Fibroblast of lung (primary cell): ENCODE results near the gene CRYL1. TPM values are rescaled to one million over a fixed set of nuclear protein-coding genes. Genes with fewer than 3 reads are reported as not detected.

Experiments used
- DNase-seq, 2 donors: peaks; one replicate each; pipeline versions ENCODE4 v3.0.0 to v3.0.0-alpha.2; 2010; ENCODE audit warnings: low read depth in 2 of 2
- H2AFZ ChIP-seq: 2 replicates; pipeline ENCODE4 v1.5.1; 2012; ENCODE audit warnings: low read length, control low read depth, inconsistent platforms
- H3K27ac ChIP-seq: 2 replicates; pipeline ENCODE4 v1.5.1; 2011; ENCODE audit warnings: low read length, control low read depth; ENCODE audit not compliant: insufficient read depth
- H3K27me3 ChIP-seq: 2 replicates; pipeline ENCODE4 v1.5.1; 2011; ENCODE audit warnings: mild to moderate bottlenecking, low read length; ENCODE audit not compliant: control insufficient read depth, insufficient read depth
- H3K36me3 ChIP-seq: 2 replicates; pipeline ENCODE4 v1.5.1; 2011; ENCODE audit warnings: low read length; ENCODE audit not compliant: control insufficient read depth, insufficient read depth
- H3K4me1 ChIP-seq: 2 replicates; pipeline ENCODE4 v1.5.1; 2011; ENCODE audit warnings: low read length; ENCODE audit not compliant: control insufficient read depth, insufficient read depth; ENCODE audit errors: extremely low read depth
- H3K4me2 ChIP-seq: 2 replicates; pipeline ENCODE4 v1.5.1; 2011; ENCODE audit warnings: low read length, control low read depth; ENCODE audit not compliant: insufficient read depth; ENCODE audit errors: extremely low read depth
- H3K4me3 ChIP-seq, 4 experiments: fragments of 200-600 bp in 1 of 4; sonication (generic) in 1 of 4; replicated peaks in 1 of 4; 2 replicates each; pipeline ENCODE4 v1.5.1; 2011 to 2016; ENCODE audit warnings: low read length in 4 of 4, low read depth in 3 of 4, mild to moderate bottlenecking in 3 of 4, control low read depth in 2 of 4, inconsistent platforms in 1 of 4, mixed read lengths in 1 of 4; ENCODE audit not compliant: insufficient read depth in 1 of 4; ENCODE audit errors: control extremely low read depth in 1 of 4
- H3K79me2 ChIP-seq: 2 replicates; pipeline ENCODE4 v1.5.1; 2012; ENCODE audit warnings: mild to moderate bottlenecking, low read length, inconsistent platforms; ENCODE audit not compliant: control insufficient read depth, insufficient read depth
- H3K9ac ChIP-seq: 2 replicates; pipeline ENCODE4 v1.5.1; 2011; ENCODE audit warnings: mild to moderate bottlenecking, low read length, control low read depth; ENCODE audit not compliant: insufficient read depth
- H3K9me3 ChIP-seq: 2 replicates; pipeline ENCODE4 v1.5.1; 2012; ENCODE audit warnings: low read depth, low read length; ENCODE audit not compliant: control insufficient read depth, insufficient read depth
- H4K20me1 ChIP-seq: 2 replicates; pipeline ENCODE4 v1.5.1; 2011; ENCODE audit warnings: low read length; ENCODE audit not compliant: control insufficient read depth, insufficient read depth; ENCODE audit errors: extremely low read depth
- CTCF ChIP-seq, 2 donors: IDR thresholded peaks in 1 of 2; conservative IDR thresholded peaks in 1 of 2; 1 replicate in 1 of 2; 2 replicates in 1 of 2; pipeline ENCODE4 v1.5.1; 2011 to 2012; ENCODE audit warnings: low read length in 2 of 2, control low read depth in 1 of 2, inconsistent platforms in 1 of 2, low read depth in 1 of 2, mild to moderate bottlenecking in 1 of 2
- EZH2 ChIP-seq: IDR thresholded peaks from 2 replicates; pipeline ENCODE4 v1.5.1; 2012; ENCODE audit warnings: low read length, control low read depth, mild to moderate bottlenecking; ENCODE audit errors: missing control alignments
- polyA plus RNA-seq, 2 donors: library from polyadenylated mRNA; depleted of rRNA in 1 of 2; stranded (reverse) in 1 of 2; unstranded in 1 of 2; fragments of >200 nt; gene quantifications; 2 replicates each; pipeline ENCODE4 v1.2.1, GENCODE V29; 2011 to 2012; ENCODE audit warnings: missing spikeins in 1 of 2
- total RNA-seq: library from RNA; depleted of rRNA; stranded (reverse); fragments of >200 nt; gene quantifications from 2 replicates; pipeline ENCODE4 v1.2.1, GENCODE V29; 2014

CRYL1 gene
- total and polyA plus RNA-seq, 2 donors (not counting 1 experiment from before 2014, with no cell fraction given), result 18.3 to 20.1 TPM

GRCh38 chr13:20383058-20383457, 142.6 kb downstream of the CRYL1 start:
- peaks cover 12% of the 10 kb centered on the region for H3K27me3 ChIP-seq
- H3K4me2 ChIP-seq, result no peak overlapping the region
- TF ChIP-seq CTCF (conservative IDR thresholded peaks at IDR 0.05 in 1 of 2, IDR thresholded peaks at IDR 0.05 in 1 of 2; ENCODE audit: low read depth in 1 of 2, low read length in 2 of 2), result no peak
- TF ChIP-seq EZH2, result no peak

GRCh38 chr13:20381401-20381800, 144.3 kb downstream of the CRYL1 start:
- no peaks in the 10 kb centered on the region for H4K20me1 ChIP-seq
- no peak overlapping the region for H3K9ac ChIP-seq
- no peak overlapping the region for H3K27ac ChIP-seq
- TF ChIP-seq EZH2 (no peak), CTCF (conservative IDR thresholded peaks at IDR 0.05 in 1 of 2, IDR thresholded peaks at IDR 0.05 in 1 of 2; ENCODE audit: low read depth in 1 of 2, low read length in 2 of 2) (no peak)
- H2AFZ ChIP-seq, result no peak overlapping the region
- peaks cover 18% of the 10 kb centered on the region for H3K27me3 ChIP-seq
- H3K36me3 ChIP-seq, result no peaks in the 10 kb centered on the region
- no peaks in the 10 kb centered on the region for H3K79me2 ChIP-seq
- no peak overlapping the region for H3K4me3 ChIP-seq
- no peaks in the 10 kb centered on the region for H3K4me1 ChIP-seq
- no peak overlapping the region for H3K4me2 ChIP-seq
- DNase-seq, result no peak
- no peaks in the 10 kb centered on the region for H3K9me3 ChIP-seq

More at GRCh38 chr13:20383058-20383457, 142.6 kb downstream of the CRYL1 start:
- H3K36me3 ChIP-seq, result no peaks in the 10 kb centered on the region
- DNase-seq, result no peak
- H3K4me3 ChIP-seq, result no peak overlapping the region
- H3K4me1 ChIP-seq, result no peaks in the 10 kb centered on the region
- H3K27ac ChIP-seq, result no peak overlapping the region
- H3K9me3 ChIP-seq, result no peaks in the 10 kb centered on the region
- H2AFZ ChIP-seq, result no peak overlapping the region
- H3K9ac ChIP-seq, result no peak overlapping the region
- H4K20me1 ChIP-seq, result no peaks in the 10 kb centered on the region
- H3K79me2 ChIP-seq, result no peaks in the 10 kb centered on the region

DNA sequence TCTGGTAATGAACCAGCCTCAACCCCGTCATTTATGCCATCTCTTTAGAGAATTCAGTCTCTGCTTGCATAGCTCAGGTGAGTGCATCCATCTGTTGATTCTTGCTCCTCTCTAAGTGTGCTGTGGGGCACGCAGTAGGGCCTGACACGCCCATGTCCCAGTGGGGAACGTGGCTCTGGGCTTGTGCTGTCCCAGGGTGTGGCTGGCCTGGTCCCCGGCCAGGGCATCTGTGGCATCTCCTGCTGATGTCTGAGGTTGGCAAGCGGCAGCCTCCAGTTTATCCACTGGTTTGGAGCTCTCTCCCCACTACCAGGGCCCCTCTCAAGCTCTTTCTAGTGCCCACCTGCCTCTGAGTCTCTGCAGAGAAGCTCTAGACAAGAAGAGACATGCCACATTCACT, 146.9 kb downstream of the CRYL1 start:
- H3K27me3 ChIP-seq, result peaks cover 21% of the 10 kb centered on the region
- no peaks in the 10 kb centered on the region for H3K4me1 ChIP-seq

More for the DNA sequence above, 146.9 kb downstream of the CRYL1 start:
- H4K20me1 ChIP-seq, result no peaks in the 10 kb centered on the region
- no peak overlapping the region for H2AFZ ChIP-seq
- no peak overlapping the region for H3K4me3 ChIP-seq
- TF ChIP-seq EZH2 (no peak), CTCF (conservative IDR thresholded peaks at IDR 0.05 in 1 of 2, IDR thresholded peaks at IDR 0.05 in 1 of 2; ENCODE audit: low read depth in 1 of 2, low read length in 2 of 2) (no peak)
- no peak overlapping the region for H3K4me2 ChIP-seq
- no peak for DNase-seq
- no peak overlapping the region for H3K27ac ChIP-seq
- no peaks in the 10 kb centered on the region for H3K36me3 ChIP-seq
- no peaks in the 10 kb centered on the region for H3K9me3 ChIP-seq
- no peaks in the 10 kb centered on the region for H3K79me2 ChIP-seq
- H3K9ac ChIP-seq, result no peak overlapping the region
